Measurements from ENCODE around the gene SHISAL2A.

DNA sequence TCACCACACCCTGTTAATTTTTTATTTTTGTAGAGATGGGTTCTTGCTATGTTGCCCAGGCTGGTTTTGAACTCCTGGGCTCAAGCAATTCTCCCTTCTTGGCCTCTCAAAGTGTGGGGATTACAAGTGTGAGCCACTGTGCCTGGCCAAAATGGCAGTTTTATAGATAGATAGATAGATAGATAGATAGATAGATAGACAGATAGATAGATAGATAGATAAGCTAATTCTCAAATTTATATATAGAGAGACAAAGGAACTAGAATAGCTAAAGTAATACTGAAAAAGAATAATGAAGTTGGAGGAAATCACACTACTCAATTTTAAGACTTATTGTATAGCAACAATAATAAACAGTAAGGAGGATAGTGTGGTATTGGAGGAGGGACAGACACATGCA, 21.1 kb downstream of the SHISAL2A start:
- TF ChIP-seq, protein P1, sequence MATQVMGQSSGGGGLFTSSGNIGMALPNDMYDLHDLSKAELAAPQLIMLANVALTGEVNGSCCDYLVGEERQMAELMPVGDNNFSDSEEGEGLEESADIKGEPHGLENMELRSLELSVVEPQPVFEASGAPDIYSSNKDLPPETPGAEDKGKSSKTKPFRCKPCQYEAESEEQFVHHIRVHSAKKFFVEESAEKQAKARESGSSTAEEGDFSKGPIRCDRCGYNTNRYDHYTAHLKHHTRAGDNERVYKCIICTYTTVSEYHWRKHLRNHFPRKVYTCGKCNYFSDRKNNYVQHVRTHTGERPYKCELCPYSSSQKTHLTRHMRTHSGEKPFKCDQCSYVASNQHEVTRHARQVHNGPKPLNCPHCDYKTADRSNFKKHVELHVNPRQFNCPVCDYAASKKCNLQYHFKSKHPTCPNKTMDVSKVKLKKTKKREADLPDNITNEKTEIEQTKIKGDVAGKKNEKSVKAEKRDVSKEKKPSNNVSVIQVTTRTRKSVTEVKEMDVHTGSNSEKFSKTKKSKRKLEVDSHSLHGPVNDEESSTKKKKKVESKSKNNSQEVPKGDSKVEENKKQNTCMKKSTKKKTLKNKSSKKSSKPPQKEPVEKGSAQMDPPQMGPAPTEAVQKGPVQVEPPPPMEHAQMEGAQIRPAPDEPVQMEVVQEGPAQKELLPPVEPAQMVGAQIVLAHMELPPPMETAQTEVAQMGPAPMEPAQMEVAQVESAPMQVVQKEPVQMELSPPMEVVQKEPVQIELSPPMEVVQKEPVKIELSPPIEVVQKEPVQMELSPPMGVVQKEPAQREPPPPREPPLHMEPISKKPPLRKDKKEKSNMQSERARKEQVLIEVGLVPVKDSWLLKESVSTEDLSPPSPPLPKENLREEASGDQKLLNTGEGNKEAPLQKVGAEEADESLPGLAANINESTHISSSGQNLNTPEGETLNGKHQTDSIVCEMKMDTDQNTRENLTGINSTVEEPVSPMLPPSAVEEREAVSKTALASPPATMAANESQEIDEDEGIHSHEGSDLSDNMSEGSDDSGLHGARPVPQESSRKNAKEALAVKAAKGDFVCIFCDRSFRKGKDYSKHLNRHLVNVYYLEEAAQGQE (IDR thresholded peaks at IDR 0.05; ENCODE audit: low read depth) = no peak
- no peak for TF ChIP-seq NFIC (IDR thresholded peaks at IDR 0.05)
- TF ChIP-seq RAD21 (IDR thresholded peaks at IDR 0.05; ENCODE audit: low read depth) = no peak
- TF ChIP-seq CREB1 (IDR thresholded peaks at IDR 0.05; ENCODE audit: low read depth) = no peak
